HepG2 (cell line): ENCODE results near the gene PTCRA. TPM values are rescaled to one million over a fixed set of nuclear protein-coding genes. Genes with fewer than 3 reads are reported as not detected.
A peak's percentile ranks its signal among the peaks of the same experiment; 100 is the strongest.

Experiments
- IRF1 ChIP-seq: sonication (generic); formaldehyde crosslinking; IDR thresholded peaks from 2 replicates; pipeline ENCODE4 v1.4.0; 2020; ENCODE audit warnings: low read depth, mild to moderate bottlenecking, missing genetic modification reagents
- JARID2 ChIP-seq: sonication (generic); formaldehyde crosslinking; IDR thresholded peaks from 2 replicates; pipeline ENCODE4 v1.8.1; 2023; ENCODE audit warnings: missing genetic modification reagents, inconsistent platforms; ENCODE audit not compliant: insufficient replicate concordance
- MAFK ChIP-seq, 2 experiments: IDR thresholded peaks in 1 of 2; conservative IDR thresholded peaks in 1 of 2; 2 replicates each; pipeline ENCODE4 v1.6.1; 2011; ENCODE audit warnings: improper control_type of control experiment in 2 of 2, low read length in 2 of 2
- NRL ChIP-seq: sonication (generic); formaldehyde crosslinking; IDR thresholded peaks from 2 replicates; pipeline ENCODE4 v1.5.0; 2020; ENCODE audit warnings: missing genetic modification reagents, mild to moderate bottlenecking, moderate library complexity, borderline replicate concordance
- SALL1 ChIP-seq: sonication (generic); formaldehyde crosslinking; IDR thresholded peaks from 2 replicates; pipeline ENCODE4 v1.8.0; 2022; ENCODE audit warnings: mild to moderate bottlenecking, missing genetic modification reagents
- ZBTB7B ChIP-seq: sonication (generic); formaldehyde crosslinking; IDR thresholded peaks from 2 replicates; pipeline ENCODE4 v1.4.0; 2020; ENCODE audit warnings: missing genetic modification reagents
- ZMYM4 ChIP-seq: sonication (generic); formaldehyde crosslinking; IDR thresholded peaks from 2 replicates; pipeline ENCODE4 v1.8.1; 2023; ENCODE audit warnings: mild to moderate bottlenecking, missing genetic modification reagents
- ZNF501 ChIP-seq: sonication (generic); formaldehyde crosslinking; IDR thresholded peaks from 2 replicates; pipeline ENCODE4 v1.5.1; 2020; ENCODE audit warnings: mild to moderate bottlenecking, moderate library complexity, missing genetic modification reagents
- polyA plus RNA-seq, 8 experiments: library from polyadenylated mRNA; depleted of rRNA in 3 of 8; stranded (reverse) in 7 of 8; unstranded in 1 of 8; fragments of >200 nt; fragmentation: Illumina TruSeq in 4 of 8; extraction: Trizol in 4 of 8; gene quantifications; 2 replicates each; pipeline versions ENCODE4 v1.2.1 to v1.2.3, GENCODE V29; 2011 to 2016; ENCODE audit warnings: low read depth in 4 of 8, missing spikeins in 1 of 8, mixed read lengths in 1 of 8; ENCODE audit not compliant: insufficient read depth in 1 of 8
- total RNA-seq, 5 experiments: library from RNA; depleted of rRNA; stranded (reverse); fragments of >200 nt; fragmentation: Illumina TruSeq; extraction: Trizol; gene quantifications; 2 replicates each; pipeline ENCODE4 v1.2.3, GENCODE V29; 2016; ENCODE audit warnings: low read depth in 1 of 5
- TF ChIP-seq, protein P1 (sequence below): sonication (generic); formaldehyde crosslinking; conservative IDR thresholded peaks from 2 replicates; pipeline ENCODE4 v1.8.0; 2022; ENCODE audit warnings: mild to moderate bottlenecking, moderate library complexity, missing genetic modification reagents
- TF ChIP-seq, protein P2 (sequence below): sonication (generic); formaldehyde crosslinking; IDR thresholded peaks from 2 replicates; pipeline ENCODE4 v1.5.1; 2020; ENCODE audit warnings: mild to moderate bottlenecking, missing genetic modification reagents, moderate library complexity

The PTCRA gene
- total and polyA plus RNA-seq, 2 of the 13 experiments (the other 11 are each of a cell fraction or from before 2014, with no cell fraction given) = not detected

DNA sequence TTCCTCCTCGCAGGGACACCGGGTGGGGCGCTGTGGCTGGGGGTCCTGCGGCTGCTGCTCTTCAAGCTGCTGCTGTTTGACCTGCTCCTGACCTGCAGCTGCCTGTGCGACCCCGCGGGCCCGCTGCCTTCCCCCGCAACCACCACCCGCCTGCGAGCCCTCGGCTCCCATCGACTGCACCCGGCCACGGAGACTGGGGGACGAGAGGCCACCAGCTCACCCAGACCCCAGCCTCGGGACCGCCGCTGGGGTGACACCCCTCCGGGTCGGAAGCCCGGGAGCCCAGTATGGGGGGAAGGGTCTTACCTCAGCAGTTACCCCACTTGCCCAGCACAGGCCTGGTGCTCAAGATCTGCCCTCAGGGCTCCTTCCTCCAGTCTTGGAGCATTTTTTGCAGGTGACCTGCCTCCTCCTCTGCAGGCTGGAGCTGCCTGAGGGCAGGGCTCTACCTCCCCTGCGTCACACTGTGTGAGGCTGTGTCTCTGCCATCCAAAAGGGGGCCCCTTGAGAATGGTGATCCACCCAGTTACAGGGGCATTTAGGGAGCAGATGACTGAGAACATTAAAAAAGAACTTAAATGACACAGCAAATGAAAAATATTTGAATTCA is 9.5 kb downstream of the PTCRA start (continued):
- TF ChIP-seq NRL (0 out of 2 replicates have a peak, but pooled peaks have one; percentile 5), SALL1 (CRISPR knock-in tag) (0 out of 2 replicates have a peak, but pooled peaks have one; percentile 36), JARID2 (CRISPR knock-in tag) (no peak), ZNF501 (0 out of 2 replicates have a peak, but pooled peaks have one; percentile 52), MAFK (conservative IDR thresholded peaks at IDR 0.05 in 1 of 2, IDR thresholded peaks at IDR 0.05 in 1 of 2; ENCODE audit: low read length in 2 of 2) (no peak), ZBTB7B (CRISPR knock-in tag) (0 out of 2 replicates have a peak, but pooled peaks have one; percentile 15), ZMYM4 (peak; percentile 26; the same call in 1 of the 2 replicates), IRF1 (CRISPR knock-in tag) (no peak)
- TF ChIP-seq, protein P1, sequence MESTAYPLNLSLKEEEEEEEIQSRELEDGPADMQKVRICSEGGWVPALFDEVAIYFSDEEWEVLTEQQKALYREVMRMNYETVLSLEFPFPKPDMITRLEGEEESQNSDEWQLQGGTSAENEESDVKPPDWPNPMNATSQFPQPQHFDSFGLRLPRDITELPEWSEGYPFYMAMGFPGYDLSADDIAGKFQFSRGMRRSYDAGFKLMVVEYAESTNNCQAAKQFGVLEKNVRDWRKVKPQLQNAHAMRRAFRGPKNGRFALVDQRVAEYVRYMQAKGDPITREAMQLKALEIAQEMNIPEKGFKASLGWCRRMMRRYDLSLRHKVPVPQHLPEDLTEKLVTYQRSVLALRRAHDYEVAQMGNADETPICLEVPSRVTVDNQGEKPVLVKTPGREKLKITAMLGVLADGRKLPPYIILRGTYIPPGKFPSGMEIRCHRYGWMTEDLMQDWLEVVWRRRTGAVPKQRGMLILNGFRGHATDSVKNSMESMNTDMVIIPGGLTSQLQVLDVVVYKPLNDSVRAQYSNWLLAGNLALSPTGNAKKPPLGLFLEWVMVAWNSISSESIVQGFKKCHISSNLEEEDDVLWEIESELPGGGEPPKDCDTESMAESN (CRISPR knock-in tag) = peak; percentile 72; the same call in 1 of the 2 replicates
- TF ChIP-seq, protein P2, sequence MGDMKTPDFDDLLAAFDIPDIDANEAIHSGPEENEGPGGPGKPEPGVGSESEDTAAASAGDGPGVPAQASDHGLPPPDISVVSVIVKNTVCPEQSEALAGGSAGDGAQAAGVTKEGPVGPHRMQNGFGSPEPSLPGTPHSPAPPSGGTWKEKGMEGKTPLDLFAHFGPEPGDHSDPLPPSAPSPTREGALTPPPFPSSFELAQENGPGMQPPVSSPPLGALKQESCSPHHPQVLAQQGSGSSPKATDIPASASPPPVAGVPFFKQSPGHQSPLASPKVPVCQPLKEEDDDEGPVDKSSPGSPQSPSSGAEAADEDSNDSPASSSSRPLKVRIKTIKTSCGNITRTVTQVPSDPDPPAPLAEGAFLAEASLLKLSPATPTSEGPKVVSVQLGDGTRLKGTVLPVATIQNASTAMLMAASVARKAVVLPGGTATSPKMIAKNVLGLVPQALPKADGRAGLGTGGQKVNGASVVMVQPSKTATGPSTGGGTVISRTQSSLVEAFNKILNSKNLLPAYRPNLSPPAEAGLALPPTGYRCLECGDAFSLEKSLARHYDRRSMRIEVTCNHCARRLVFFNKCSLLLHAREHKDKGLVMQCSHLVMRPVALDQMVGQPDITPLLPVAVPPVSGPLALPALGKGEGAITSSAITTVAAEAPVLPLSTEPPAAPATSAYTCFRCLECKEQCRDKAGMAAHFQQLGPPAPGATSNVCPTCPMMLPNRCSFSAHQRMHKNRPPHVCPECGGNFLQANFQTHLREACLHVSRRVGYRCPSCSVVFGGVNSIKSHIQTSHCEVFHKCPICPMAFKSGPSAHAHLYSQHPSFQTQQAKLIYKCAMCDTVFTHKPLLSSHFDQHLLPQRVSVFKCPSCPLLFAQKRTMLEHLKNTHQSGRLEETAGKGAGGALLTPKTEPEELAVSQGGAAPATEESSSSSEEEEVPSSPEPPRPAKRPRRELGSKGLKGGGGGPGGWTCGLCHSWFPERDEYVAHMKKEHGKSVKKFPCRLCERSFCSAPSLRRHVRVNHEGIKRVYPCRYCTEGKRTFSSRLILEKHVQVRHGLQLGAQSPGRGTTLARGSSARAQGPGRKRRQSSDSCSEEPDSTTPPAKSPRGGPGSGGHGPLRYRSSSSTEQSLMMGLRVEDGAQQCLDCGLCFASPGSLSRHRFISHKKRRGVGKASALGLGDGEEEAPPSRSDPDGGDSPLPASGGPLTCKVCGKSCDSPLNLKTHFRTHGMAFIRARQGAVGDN (CRISPR knock-in tag) = peak; percentile 34; the same call in 1 of the 2 replicates
